Body of pancreas (tissue), 4 donors: ENCODE results near the gene TINCR.

ENCODE experiments used
- POLR2A ChIP-seq, 3 donors: fragments of 450-650 bp; IDR thresholded peaks; one replicate each; pipeline ENCODE4 v1.6.1; 2016; ENCODE audit warnings: antibody characterized with exemption in 3 of 3, mild to moderate bottlenecking in 2 of 3
- TF ChIP-seq, protein P1 (sequence below), 7 experiments: fragments of 450-650 bp in 4 of 7; fragments of 200-600 bp in 3 of 7; sonication (generic) in 3 of 7; IDR thresholded peaks; one replicate each; pipeline ENCODE4 v1.5.1; 2016 to 2019; ENCODE audit warnings: antibody characterized with exemption in 7 of 7

- TF ChIP-seq, protein P1, sequence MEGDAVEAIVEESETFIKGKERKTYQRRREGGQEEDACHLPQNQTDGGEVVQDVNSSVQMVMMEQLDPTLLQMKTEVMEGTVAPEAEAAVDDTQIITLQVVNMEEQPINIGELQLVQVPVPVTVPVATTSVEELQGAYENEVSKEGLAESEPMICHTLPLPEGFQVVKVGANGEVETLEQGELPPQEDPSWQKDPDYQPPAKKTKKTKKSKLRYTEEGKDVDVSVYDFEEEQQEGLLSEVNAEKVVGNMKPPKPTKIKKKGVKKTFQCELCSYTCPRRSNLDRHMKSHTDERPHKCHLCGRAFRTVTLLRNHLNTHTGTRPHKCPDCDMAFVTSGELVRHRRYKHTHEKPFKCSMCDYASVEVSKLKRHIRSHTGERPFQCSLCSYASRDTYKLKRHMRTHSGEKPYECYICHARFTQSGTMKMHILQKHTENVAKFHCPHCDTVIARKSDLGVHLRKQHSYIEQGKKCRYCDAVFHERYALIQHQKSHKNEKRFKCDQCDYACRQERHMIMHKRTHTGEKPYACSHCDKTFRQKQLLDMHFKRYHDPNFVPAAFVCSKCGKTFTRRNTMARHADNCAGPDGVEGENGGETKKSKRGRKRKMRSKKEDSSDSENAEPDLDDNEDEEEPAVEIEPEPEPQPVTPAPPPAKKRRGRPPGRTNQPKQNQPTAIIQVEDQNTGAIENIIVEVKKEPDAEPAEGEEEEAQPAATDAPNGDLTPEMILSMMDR (IDR thresholded peaks at IDR 0.05) = no peak
- TF ChIP-seq POLR2A (IDR thresholded peaks at IDR 0.05) = no peak
Measured at GRCh38 chr19:5594521-5594950, 26.8 kb upstream of the TINCR start.
